CD4-positive, alpha-beta T cell treated with Interleukin-15 for 4 hours (primary cell): Measurements from ENCODE around the gene ZBTB47.

Source experiments
- DNase-seq: peaks from one replicate; pipeline ENCODE4 v3.0.0-alpha.2; 2020; ENCODE audit warnings: low spot score

ZBTB47 gene

DNA sequence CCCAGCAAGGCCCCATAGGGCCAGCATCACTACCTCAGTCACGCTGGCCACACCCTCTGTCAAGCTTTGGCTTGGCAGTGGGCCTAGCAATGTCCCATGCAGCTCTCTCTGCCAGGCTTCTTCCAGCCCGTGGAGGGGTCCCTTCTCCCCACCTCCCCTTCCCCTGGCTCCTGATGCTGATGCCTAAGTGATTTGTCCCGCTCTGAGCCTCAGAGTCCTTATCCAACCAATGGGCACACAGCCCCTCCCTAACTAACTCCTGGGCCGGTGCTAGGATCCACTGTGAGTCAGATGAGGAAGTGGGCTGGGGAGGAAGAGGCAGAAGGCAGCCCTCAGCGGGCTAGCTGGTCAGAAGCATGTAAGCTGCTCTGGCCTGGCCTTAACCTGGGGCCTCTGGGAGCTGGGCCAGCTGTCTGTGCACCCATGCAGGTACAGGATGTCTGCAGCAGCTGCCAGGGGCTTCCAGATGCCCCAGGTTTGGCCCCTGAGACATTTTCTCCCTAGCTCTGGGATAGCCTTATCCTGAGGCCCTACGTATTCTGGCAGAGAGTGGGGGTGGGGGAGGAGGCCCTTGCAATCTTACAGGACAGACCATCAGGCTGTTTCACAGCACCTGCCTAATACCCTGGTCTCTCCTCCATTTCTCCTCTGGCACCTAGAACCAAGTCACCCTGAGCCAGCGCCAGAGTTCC, 740 bp upstream of the ZBTB47 start:
- DNase-seq, result no peak

- no peak for DNase-seq
Observed at GRCh38 chr3:42653303-42653559, 266 bp upstream of the ZBTB47 start.

DNA sequence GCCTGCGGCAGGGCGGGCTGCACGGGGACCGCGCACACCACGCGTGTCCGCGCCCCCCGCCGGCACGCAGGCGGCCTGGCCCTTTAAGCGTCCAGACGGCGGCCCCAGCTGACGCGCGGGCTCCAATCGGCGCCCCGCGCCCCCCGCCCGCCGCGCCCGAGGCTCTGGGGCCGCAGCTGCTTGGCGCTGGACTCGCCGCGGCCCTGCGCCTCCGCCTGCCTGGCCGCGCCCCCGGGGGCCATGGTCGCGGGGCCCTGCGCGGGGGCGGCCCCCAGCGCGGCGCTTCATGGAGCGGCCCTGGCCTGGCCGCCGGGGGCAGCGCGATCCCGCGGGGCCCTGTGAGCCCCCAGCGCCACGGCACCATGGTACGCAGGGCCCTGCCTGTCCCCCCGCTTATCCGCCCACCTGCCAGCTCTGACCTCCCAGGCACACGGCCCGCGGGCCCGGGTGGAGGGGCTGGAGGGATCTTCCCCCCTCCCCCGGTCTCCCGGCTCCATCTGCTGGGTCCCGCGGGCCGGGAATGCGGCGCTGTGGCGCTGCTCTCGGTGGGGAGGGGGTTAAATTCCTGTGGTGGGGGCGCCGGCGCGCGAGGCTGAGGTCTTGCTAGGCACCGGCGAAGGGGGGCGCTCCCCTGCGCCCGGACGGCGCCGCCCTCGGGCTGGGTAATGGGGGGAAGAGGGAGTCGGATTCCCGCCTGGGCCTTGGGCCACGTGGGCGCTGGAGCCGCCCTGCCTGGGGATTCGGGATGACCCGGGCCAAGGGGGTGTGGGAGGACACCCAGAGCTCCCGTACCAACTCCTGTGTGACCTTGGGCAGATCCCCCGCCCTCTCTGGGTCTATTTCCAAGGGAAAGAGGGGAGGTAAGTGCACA, 1.1 kb downstream of the ZBTB47 start:
- DNase-seq, result no peak

- DNase-seq, result no peak
Observed at GRCh38 chr3:42655331-42655888, 1.9 kb downstream of the ZBTB47 start.

GRCh38 chr3:42655980-42656679, 2.6 kb downstream of the ZBTB47 start:
- DNase-seq, result no peak

GRCh38 chr3:42656680-42657610, 3.4 kb downstream of the ZBTB47 start:
- DNase-seq, result no peak

GRCh38 chr3:42657675-42658074, 4.2 kb downstream of the ZBTB47 start:
- no peak for DNase-seq

DNA sequence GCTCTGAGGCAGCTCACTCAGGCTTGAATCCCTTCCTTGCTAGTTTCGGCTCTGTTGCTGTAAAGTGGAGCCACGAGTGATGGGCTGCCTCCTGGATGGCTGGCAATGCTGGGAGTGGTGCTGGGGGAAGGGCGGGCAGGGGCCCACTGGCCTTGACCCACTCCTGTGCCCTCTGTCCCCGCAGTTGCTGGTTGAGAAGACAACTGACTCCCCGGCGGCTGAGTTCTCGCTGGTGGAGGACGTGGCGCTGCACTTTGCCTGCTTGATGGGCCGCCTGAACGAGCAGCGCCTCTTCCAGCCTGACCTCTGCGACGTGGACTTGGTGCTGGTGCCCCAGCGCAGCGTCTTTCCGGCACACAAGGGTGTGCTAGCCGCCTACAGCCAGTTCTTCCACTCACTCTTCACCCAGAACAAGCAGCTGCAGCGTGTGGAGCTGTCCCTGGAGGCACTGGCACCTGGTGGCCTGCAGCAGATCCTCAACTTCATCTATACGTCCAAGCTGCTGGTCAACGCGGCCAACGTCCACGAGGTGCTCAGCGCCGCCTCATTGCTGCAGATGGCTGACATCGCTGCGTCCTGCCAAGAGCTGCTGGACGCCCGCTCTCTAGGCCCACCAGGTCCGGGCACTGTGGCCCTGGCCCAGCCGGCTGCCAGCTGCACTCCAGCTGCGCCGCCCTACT, 4.7 kb downstream of the ZBTB47 start:
- no peak for DNase-seq

GRCh38 chr3:42658771-42659390, 5.4 kb downstream of the ZBTB47 start:
- DNase-seq, result no peak

DNA sequence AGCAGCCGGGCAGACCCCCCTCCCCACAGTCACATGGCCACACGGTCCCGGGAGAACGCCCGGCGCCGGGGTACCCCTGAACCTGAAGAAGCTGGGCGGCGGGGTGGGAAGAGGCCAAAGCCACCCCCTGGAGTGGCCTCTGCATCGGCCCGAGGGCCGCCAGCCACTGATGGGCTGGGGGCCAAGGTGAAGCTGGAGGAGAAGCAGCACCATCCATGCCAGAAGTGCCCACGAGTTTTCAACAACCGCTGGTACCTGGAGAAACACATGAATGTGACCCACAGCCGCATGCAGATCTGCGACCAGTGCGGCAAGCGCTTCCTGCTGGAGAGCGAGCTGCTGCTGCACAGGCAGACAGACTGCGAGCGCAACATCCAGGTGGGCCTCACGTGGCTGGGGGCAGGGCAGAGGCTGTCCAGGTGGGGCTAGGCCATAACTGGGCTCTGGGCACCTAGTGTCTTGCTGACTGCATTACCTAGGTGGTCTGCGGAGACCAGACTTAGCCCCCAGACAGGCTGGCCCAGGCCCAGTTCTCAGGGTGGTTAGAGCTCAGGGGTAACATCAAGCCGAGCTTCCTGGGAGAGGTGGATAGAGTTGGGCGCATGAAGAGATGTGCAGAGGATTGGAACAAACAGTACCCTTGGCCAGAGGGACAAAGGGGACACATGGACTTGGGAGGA, 6.1 kb downstream of the ZBTB47 start:
- no peak for DNase-seq

- no peak for DNase-seq
Observed at GRCh38 chr3:42660131-42660715, 6.7 kb downstream of the ZBTB47 start.

DNA sequence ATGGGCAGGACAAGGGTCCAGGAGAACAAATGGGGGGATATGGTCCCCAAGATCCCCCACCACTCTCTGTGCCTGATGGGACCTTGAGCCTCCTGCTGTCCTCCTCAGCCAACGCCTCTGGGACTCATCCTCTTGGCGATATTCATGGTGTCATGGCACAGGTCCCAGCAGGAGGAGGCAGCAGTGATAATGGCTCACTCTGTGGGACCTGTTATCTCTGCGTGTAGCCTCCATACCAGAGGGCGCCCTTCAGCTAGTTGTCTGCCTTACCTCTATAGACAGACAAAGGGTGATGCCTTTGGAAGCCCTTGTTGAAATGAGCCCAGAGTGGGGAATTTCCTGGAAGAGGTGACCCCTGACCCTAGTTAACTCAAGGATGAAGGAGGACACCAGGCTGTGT, 7.4 kb downstream of the ZBTB47 start:
- DNase-seq, result no peak

- DNase-seq, result no peak
Observed at GRCh38 chr3:42661593-42662022, 8.1 kb downstream of the ZBTB47 start.

GRCh38 chr3:42662037-42662812, 8.7 kb downstream of the ZBTB47 start:
- DNase-seq, result no peak

DNA sequence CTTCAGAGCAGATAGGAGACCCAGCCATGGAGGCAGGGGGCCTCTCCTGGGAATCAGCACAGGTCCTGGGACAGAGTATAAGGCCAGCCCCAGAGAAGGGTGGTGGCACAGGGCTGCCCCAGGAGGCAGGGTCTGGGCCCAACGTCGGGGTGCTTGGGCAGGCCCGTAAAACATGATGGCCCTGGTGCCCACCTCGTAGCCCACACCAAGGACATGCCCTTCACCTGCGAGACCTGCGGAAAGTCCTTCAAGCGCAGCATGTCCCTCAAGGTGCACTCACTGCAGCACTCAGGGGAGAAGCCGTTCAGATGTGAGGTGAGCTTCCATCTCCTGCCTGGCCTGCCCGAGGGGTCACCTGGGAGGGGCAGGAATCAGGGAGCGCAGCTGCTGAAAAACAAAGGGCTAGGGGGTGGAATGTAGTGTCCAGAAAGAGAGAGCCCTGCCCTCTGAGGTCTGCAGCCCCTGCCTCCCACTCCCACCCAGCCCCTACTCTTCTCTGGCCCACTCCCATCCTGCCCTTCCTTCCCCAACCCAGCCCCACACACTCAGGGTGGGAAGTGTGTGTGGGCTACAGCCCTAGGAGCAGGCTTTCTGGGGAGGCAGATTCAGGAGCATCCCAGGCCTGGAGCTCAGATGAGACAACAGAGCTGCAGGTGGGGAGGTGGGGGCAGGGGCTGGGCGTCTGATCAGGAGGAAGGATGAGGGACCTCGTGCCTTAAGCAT, 9.5 kb downstream of the ZBTB47 start:
- DNase-seq, result no peak

GRCh38 chr3:42663581-42664437, 10.3 kb downstream of the ZBTB47 start:
- no peak for DNase-seq

DNA sequence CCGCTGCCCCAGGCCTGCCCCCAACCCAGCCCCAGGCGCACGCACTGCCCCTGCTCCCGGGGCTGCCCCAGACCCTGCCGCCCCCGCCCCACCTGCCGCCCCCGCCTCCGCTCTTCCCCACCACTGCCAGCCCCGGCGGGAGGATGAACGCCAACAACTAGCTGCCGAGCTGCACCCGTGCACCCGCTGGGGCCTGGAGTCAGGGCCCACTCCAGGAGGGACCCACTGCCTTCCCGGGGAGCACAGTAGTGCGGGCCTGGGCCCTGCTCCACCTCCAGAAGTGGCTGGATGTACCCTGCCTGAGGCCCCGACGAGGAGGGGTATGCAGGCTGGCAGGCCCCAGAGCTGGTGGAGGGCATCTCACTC, 10.9 kb downstream of the ZBTB47 start:
- no peak for DNase-seq
